ENCODE results near the gene PAX5. TPM values are rescaled to one million over a fixed set of nuclear protein-coding genes. Genes with fewer than 3 reads are reported as not detected.

PAX5 gene
- polyA plus RNA-seq, 1 of the 3 experiments (the other 2 are of a cell fraction) = 0.05 TPM

GRCh38 chr9:36847781-36848673 is 186.0 kb downstream of the PAX5 start:
- WGBS (ENCODE audit: low lambda C conversion rate) = 49% methylated on average over 15 of the region's 22 CpGs
- H3K9me2 ChIP-seq = no peaks in the 10 kb centered on the region
- no peak overlapping the region for H2AFZ ChIP-seq (ENCODE audit: low read depth)
- DNase-seq = no peak
- no peak overlapping the region for H3K4me3 ChIP-seq (ENCODE audit: low read depth in 2 of 2, low read length in 1 of 2)
- no peaks in the 10 kb centered on the region for H3F3A ChIP-seq (replicated peaks; ENCODE audit: insufficient read depth)
- no peaks in the 10 kb centered on the region; the same call in 1 of the 2 replicates for H3K27me3 ChIP-seq (ENCODE audit: insufficient read depth)
- H3K4me1 ChIP-seq (ENCODE audit: control insufficient read depth in 1 of 2, insufficient read depth in 2 of 2, low read depth in 1 of 2, low read length in 1 of 2) = no peaks in the 10 kb centered on the region; a peak in 1 of 4 replicates
- no peaks in the 10 kb centered on the region for H4K20me1 ChIP-seq (ENCODE audit: insufficient read depth)
- no peaks in the 10 kb centered on the region for H3K36me3 ChIP-seq (replicated peaks in 1 of 2; ENCODE audit: control insufficient read depth in 1 of 2, insufficient read depth in 2 of 2, low read length in 1 of 2)
- H3K79me2 ChIP-seq (ENCODE audit: insufficient read depth) = no peaks in the 10 kb centered on the region
- H3K4me2 ChIP-seq = no peak overlapping the region
- ChIA-PET CTCF (interaction anchor here (1.5 kb wide), 1 partner anchor 25 kb away, joined by 3 read pairs; no protein-coding TSS in a partner anchor), POLR2A (no interaction called here)
- no peaks in the 10 kb centered on the region for H3K9me3 ChIP-seq
- no peak overlapping the region for H3K9ac ChIP-seq
- TF ChIP-seq MXI1 (IDR thresholded peaks at IDR 0.05; ENCODE audit: low read depth, low read length) (no peak), RAD21 (IDR thresholded peaks at IDR 0.05; ENCODE audit: low read length) (no peak), FOXM1 (IDR thresholded peaks at IDR 0.05; ENCODE audit: low read depth) (no peak), TAF1 (IDR thresholded peaks at IDR 0.05; ENCODE audit: borderline replicate concordance, low read depth, low read length) (no peak), RXRA (IDR thresholded peaks at IDR 0.05; ENCODE audit: borderline replicate concordance, low read depth) (no peak), IRF3 (IDR thresholded peaks at IDR 0.05; ENCODE audit: low read depth, low read length) (no peak), EP300 (IDR thresholded peaks at IDR 0.05; ENCODE audit: borderline replicate concordance in 1 of 2, low read depth in 1 of 2, low read length in 1 of 2) (no peak), POLR2AphosphoS5 (IDR thresholded peaks at IDR 0.05; ENCODE audit: low read depth, low read length) (no peak), GABPA (IDR thresholded peaks at IDR 0.05; ENCODE audit: low read depth) (no peak)
- TF ChIP-seq, protein P1, sequence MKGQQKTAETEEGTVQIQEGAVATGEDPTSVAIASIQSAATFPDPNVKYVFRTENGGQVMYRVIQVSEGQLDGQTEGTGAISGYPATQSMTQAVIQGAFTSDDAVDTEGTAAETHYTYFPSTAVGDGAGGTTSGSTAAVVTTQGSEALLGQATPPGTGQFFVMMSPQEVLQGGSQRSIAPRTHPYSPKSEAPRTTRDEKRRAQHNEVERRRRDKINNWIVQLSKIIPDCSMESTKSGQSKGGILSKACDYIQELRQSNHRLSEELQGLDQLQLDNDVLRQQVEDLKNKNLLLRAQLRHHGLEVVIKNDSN (IDR thresholded peaks at IDR 0.05; ENCODE audit: borderline replicate concordance, low read depth) = no peak
- TF ChIP-seq, protein P2, sequence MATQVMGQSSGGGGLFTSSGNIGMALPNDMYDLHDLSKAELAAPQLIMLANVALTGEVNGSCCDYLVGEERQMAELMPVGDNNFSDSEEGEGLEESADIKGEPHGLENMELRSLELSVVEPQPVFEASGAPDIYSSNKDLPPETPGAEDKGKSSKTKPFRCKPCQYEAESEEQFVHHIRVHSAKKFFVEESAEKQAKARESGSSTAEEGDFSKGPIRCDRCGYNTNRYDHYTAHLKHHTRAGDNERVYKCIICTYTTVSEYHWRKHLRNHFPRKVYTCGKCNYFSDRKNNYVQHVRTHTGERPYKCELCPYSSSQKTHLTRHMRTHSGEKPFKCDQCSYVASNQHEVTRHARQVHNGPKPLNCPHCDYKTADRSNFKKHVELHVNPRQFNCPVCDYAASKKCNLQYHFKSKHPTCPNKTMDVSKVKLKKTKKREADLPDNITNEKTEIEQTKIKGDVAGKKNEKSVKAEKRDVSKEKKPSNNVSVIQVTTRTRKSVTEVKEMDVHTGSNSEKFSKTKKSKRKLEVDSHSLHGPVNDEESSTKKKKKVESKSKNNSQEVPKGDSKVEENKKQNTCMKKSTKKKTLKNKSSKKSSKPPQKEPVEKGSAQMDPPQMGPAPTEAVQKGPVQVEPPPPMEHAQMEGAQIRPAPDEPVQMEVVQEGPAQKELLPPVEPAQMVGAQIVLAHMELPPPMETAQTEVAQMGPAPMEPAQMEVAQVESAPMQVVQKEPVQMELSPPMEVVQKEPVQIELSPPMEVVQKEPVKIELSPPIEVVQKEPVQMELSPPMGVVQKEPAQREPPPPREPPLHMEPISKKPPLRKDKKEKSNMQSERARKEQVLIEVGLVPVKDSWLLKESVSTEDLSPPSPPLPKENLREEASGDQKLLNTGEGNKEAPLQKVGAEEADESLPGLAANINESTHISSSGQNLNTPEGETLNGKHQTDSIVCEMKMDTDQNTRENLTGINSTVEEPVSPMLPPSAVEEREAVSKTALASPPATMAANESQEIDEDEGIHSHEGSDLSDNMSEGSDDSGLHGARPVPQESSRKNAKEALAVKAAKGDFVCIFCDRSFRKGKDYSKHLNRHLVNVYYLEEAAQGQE (IDR thresholded peaks at IDR 0.05; ENCODE audit: low read depth, low read length) = no peak
- TF ChIP-seq, protein P3, sequence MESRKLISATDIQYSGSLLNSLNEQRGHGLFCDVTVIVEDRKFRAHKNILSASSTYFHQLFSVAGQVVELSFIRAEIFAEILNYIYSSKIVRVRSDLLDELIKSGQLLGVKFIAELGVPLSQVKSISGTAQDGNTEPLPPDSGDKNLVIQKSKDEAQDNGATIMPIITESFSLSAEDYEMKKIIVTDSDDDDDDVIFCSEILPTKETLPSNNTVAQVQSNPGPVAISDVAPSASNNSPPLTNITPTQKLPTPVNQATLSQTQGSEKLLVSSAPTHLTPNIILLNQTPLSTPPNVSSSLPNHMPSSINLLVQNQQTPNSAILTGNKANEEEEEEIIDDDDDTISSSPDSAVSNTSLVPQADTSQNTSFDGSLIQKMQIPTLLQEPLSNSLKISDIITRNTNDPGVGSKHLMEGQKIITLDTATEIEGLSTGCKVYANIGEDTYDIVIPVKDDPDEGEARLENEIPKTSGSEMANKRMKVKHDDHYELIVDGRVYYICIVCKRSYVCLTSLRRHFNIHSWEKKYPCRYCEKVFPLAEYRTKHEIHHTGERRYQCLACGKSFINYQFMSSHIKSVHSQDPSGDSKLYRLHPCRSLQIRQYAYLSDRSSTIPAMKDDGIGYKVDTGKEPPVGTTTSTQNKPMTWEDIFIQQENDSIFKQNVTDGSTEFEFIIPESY (IDR thresholded peaks at IDR 0.05; ENCODE audit: borderline replicate concordance, low read depth) = no peak
- TF ChIP-seq, protein P4, sequence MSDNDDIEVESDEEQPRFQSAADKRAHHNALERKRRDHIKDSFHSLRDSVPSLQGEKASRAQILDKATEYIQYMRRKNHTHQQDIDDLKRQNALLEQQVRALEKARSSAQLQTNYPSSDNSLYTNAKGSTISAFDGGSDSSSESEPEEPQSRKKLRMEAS (IDR thresholded peaks at IDR 0.05; ENCODE audit: low read depth) = no peak
- H3K27ac ChIP-seq (ENCODE audit: low read depth in 2 of 2, low read length in 1 of 2) = no peak overlapping the region
